ENCODE results near the gene AP5Z1.

Gene AP5Z1

GRCh38 chr7:4766666-4767519 lies 8.5 kb upstream of the AP5Z1 start:
- no peak for DNase-seq (ENCODE audit: low spot score)

DNA sequence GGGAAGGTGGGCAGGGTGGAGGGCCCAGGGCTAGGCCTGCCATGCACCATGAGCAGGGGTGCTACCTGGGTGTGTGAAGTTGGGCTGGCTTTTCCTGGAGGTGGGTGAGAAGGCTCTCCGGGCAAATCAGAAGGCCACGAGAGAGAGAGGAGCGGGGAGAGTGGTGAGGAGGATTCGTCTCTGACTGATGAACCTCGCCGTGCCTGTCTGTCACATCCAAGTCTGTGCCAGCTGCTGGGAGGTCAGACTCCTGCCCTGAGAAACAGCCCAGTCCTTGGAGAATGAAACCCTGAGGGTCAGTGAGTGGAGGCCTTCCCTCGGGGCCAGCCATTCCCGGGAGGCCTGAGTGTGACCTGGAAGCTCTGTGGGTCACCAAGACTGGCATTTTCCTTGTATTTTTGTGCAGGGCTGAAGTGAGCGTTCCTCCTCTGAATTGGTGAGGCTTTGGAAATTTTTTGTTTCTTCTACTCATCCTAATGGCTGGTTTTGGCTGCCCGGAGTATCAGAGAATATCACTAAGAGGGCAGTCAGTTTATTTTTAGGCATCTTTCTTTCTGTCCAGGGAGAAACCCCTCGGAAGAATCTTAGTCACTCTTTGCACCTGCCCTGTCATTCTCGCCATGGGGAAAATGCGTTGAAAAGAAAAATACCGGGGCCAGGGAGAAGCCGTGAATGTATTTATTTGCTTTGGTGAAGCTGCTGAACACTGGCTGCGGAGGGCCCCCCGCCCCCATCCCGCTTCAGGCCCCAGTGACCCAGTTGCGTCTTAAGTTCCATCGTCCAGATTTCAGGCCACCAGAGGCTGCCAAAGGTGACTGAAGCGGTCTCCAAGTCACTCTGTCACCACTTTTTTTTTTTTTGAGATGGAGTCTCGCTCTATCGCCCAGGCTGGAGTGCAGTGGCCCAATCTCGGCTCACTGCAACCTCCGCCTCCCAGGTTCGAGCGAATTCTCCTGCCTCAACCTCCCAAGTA lies 6.5 kb upstream of the AP5Z1 start:
- DNase-seq (ENCODE audit: low spot score), result no peak

- no peak for DNase-seq (ENCODE audit: low spot score)
These were observed 5.7 kb upstream of the AP5Z1 start for GRCh38 chr7:4769761-4770160.

GRCh38 chr7:4770886-4771285 lies 4.5 kb upstream of the AP5Z1 start:
- DNase-seq (ENCODE audit: low spot score), result no peak

DNA sequence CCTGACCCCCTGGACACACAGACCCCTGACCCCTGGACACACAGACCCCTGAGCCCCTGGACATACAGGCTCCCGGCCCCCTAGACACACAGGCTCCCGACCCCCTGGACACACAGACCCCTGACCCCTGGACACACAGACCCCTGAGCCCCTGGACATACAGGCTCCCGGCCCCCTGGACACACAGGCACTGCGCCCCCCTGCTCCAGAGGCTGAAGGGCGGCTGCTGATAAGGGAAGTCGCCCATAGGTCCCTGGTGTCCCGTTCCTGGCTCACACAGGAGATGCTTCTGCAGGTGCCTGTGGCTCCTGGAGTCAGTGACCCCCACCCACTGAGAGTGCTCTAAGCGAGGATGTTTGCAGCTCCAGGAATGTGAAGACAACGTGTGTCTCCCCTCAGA lies 3.7 kb upstream of the AP5Z1 start:
- no peak for DNase-seq (ENCODE audit: low spot score)

GRCh38 chr7:4772306-4772705 lies 3.1 kb upstream of the AP5Z1 start:
- no peak for DNase-seq (ENCODE audit: low spot score)

DNA sequence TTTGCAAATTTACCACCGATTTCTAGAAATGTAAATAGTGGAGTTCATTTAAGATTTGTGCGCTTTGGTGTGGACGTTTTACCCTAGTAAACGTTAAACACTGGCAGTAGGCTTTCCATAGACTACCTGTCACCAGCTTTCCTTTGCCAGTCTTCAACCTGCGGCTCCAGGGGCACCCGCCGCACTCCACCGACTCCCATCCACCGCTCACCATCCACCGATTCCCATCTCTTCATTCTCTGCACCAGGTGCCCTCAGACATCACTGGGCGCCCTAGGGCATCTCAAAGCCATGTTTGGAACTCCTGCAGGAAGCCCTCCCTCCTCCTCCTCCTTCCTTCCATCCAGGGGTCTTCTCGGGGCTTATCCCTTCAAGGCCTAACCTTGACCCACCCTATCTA lies 1.4 kb upstream of the AP5Z1 start:
- no peak for DNase-seq (ENCODE audit: low spot score)

GRCh38 chr7:4774658-4775249 lies 669 bp upstream of the AP5Z1 start:
- DNase-seq (ENCODE audit: low spot score), result no peak

DNA sequence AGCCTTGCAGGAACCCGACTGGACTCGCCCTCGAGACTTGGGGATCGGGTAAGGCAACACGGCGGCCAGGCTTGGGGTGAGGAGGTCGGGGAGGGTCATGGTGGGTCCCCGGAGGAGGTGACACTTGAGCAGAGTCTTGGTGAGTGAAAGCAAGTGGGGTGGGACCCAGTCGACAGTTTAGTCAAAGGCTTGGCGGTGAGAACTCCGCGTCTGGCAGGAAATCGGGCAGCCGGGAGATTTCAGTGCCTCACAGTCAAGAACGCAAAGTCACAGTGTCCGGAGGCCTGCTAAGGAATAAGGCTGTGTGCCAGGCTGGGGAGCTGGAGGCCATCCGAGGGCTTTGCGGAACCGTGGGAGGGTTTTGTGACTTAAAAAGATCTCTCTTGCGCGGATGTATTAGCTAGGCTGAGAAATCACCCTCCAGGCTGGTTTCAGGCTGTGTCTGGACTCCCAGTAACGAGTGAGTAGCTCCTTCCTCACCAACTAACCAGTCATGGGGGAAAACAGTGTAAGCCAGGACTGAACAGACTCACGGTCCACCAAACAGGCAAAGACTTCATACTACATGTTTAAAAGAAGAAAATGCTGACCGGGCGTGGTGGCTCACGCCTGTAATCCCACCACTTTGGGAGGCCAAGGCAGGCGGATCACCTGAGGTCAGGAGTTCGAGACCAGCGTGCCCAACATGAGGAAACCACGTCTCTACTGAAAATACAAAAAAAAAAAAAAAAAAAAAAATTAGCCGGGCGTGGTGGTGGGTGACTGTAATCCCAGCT lies 613 bp downstream of the AP5Z1 start:
- DNase-seq (ENCODE audit: low spot score), result peak; percentile 83

- no peak for DNase-seq (ENCODE audit: low spot score)
These were observed 3.7 kb downstream of the AP5Z1 start for GRCh38 chr7:4779118-4779517.

- DNase-seq (ENCODE audit: low spot score), result no peak
These were observed 6.1 kb downstream of the AP5Z1 start for GRCh38 chr7:4781366-4782069.

- DNase-seq (ENCODE audit: low spot score), result no peak
These were observed 7.2 kb downstream of the AP5Z1 start for GRCh38 chr7:4782333-4783291.

DNA sequence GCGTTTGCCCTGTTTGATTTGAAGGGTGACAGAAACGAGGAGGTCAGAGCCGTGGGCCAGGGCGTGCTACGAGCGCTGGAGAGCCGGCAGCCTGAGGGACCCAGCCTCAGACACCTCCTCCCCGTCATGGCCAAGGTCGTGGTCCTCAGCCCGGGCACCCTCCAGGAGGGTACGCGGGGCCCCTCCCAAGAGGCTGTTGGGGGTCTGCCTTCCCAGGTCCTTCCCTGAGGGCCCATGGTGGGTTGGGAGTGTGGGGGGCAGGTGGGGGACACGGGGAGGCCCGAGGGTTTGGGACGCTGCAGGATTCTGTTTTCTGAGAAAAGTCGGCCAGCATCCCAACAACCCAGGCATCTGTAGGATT lies 7.8 kb downstream of the AP5Z1 start:
- no peak for DNase-seq (ENCODE audit: low spot score)

- DNase-seq (ENCODE audit: low spot score), result no peak
These were observed 8.4 kb downstream of the AP5Z1 start for GRCh38 chr7:4783762-4784351.

DNA sequence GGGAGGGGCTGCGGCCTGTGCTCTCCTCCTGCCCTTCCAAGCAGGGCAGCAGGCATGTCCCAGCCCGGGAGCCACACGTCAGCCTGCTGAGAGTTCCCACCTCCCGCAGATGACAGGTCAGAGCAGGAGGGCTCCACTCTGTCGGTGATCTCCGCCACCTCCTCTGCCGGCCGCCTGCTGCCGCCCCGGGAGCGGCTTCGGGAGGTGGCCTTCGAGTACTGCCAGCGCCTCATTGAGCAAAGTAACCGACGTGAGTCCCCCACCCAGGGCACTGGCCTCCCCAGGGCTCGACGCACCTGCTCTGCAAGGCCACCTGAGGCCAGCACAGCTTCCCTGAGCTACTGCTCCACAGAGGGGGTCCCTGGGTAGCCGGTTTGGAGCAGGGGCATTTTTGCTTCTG lies 9.4 kb downstream of the AP5Z1 start:
- DNase-seq (ENCODE audit: low spot score), result no peak

DNA sequence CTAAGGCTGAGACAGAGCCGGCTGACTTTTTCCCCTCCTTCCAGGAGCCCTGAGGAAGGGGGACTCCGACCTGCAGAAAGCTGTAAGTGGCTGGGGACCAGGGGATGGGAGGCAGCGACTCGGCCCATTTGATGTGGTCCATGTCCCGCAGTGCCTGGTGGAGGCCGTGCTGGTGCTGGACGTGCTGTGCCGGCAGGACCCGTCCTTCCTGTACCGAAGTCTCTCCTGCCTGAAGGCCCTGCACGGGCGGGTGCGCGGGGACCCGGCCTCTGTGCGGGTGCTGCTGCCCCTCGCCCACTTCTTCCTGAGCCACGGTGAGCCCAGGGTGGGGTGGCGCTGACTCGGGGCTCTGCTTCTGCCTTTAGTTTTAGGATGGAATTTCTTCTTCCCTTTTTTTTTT lies 9.9 kb downstream of the AP5Z1 start:
- no peak for DNase-seq (ENCODE audit: low spot score)

- DNase-seq (ENCODE audit: low spot score), result no peak
These were observed 10.6 kb downstream of the AP5Z1 start for GRCh38 chr7:4786015-4786414.

DNA sequence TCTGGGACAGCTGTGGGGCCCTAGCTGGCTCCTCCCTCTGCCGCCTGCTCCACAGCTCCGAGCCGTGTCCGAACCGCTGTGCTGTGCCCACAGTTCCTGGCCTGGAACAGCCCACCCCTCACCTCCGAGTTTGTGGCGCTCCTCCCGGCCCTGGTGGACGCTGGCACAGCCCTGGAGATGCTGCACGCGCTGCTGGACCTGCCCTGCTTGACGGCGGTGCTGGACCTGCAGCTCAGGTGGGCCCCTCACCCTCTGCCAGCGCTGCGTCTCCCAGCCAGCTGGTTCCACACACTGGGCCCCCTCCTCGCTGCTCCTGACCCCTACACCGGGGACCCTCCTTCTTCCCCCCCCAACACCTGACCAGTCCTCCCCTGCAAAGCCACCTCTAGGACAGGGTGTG lies 12.1 kb downstream of the AP5Z1 start:
- no peak for DNase-seq (ENCODE audit: low spot score)

- DNase-seq (ENCODE audit: low spot score), result no peak
These were observed 12.7 kb downstream of the AP5Z1 start for GRCh38 chr7:4787947-4788626.

Measured in hematopoietic multipotent progenitor cell treated with erythropoietin and hydrocortisone succinate and interleukin-3 and kit ligand, for 17 days (in vitro differentiated cells).